ENCODE data around the gene PNPLA2.

PNPLA2 gene, protein sequence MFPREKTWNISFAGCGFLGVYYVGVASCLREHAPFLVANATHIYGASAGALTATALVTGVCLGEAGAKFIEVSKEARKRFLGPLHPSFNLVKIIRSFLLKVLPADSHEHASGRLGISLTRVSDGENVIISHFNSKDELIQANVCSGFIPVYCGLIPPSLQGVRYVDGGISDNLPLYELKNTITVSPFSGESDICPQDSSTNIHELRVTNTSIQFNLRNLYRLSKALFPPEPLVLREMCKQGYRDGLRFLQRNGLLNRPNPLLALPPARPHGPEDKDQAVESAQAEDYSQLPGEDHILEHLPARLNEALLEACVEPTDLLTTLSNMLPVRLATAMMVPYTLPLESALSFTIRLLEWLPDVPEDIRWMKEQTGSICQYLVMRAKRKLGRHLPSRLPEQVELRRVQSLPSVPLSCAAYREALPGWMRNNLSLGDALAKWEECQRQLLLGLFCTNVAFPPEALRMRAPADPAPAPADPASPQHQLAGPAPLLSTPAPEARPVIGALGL

DNA sequence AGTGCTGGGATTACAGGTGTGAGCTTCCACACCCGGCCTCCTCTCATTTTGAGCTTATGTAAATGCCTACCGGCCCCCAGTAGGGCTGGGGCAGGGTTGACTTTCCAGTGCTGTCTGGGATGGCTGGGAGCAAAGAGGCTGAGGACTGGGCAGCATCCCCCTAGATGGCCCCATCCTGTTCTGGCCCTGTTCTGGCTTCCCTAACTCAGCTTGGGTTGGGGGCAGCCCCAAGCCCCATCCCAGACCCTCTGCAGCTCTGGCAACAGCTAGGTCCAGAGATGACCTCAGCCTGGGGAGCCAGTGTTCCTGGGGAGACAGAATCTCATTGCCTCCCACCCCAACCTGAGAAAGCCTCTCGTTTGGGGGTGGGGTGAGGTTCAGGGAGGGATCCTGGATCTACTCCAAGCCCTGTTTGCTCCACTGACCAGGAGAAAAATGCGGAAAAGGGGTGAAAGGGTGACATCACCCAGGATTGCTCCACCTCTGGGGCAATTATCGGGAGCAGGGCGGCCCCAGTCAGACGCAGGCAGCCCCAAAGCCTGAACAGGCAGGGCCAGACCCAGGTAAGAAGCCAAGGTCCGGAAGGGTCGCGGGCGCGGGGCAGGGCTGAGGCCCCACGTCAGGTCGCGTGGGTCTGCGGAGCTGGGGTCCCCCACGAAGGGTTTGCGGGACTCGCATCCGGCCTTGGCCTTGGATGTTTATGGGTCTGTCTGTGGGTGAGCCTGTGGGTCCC, at the start of gene PNPLA2:
TSS of gene PNPLA2 (plus strand) at position 519 of the 733 bp plus-strand sequence. CDS start 805 bp downstream, outside the sequence.
- DNase-seq = no peak

GRCh38 chr11:769887-770641, 48.6 kb upstream of the PNPLA2 start:
- DNase-seq = no peak

DNA sequence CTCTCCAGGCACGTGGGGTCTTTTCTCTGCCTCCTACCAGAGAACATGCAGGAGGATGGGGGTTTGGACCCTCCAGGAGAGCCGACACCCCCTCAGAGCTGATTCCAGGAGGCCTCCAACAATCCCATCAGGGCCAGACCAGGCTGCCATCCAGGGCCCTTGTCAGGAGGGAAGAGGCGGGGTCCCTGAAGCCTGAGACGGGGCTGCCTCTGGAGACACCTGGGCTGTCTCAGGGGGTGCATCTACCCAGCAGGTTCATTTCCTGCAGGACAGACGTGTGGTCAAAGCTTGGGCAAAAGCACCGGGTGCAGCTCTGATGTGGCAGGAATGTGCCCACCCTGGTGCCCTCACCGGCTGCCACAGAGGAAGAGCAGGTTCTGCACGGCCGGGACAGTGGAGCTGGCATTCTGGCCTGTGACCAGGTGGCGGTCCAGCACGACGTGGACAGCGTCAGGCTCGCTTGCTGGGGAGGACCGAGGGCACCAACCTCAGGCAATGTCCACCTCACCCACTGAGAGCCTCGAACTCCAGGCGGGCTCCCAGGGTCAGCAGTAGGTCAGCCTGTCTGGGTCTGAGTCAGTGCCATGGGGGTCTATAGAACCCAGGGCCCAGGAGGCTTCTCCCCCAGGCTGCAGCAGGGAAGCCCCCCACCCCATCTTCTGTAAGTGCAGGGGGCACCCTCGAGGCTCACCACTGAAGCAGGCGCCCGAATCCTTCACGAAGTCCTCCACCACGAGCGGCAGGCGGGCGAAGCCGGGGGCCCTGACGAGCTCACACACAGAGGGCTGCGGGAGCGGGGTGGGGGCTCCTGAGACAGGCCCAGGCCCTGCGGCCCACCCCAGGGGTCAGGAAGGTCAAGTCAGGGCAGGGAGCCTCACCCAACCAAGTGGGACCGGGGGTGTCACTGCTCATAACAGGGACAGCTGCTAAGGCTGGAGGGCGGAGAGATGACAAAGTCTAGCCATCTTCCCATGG, 47.8 kb upstream of the PNPLA2 start:
- no peak for DNase-seq

GRCh38 chr11:771617-772204, 47.0 kb upstream of the PNPLA2 start:
- DNase-seq = no peak

DNA sequence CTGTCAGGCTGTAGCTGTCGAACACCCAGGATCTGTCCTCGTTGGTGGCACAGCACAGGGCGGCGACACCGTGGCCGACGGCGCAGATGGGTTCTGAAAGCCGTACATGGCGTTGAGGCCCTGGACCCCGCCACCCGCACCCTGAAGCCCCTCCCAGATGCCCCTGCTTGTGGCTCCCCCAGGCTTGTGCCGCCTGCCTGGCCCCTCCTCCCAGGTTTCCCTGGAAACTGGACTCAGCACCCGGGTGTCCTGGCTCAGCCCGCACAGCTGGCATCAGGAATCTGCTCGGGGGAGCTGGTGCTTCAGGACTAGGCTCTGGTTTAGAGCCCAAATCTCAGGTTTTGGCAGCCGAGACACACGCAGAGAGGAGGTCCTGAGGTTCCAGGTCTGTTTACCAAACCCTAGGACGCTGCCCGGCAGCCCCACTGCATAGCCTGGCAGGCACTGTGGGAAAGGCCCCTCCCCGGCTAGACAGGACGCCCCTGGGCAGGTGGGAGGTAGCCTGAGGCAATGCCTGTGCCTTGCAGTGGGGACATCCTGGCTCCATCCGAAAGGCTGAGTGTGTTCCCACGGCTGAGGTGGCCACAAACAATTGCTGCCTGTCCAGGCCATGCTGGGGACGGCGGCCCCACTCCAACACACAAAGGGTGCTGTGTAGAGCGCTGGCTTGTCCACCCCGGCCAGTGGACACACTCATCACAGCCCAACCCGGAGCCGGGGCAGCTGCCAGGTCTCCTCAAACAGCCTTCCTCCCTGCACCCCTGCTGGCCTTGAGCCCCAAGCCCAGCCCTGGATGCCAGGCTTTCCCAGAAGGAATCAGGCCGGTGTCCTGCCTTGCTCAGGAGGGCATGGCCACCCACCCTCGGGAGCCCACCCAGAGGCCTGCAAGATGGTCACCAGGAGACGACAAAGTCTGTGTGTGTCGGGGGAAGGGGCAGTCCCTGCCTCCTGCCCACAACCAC, 46.0 kb upstream of the PNPLA2 start:
- no peak for DNase-seq

DNA sequence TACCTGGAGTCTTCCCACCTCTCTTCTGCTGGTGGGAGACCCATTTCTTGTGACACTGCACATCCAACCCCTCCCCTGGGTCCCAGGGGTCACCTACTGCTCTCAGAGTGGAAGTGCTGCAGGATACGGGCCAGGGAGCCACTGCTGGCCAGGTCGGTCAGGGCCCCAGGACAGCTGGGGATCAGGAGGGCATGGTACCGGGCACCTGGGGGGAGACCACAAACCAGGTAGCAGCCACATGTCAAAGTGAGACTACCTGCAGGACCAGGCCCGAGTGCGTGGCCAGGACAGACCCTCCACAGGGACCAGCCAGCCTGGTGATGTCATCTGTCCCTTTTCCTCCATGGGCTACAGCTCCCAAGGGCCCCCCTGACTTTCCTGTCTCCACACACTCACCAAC, 45.3 kb upstream of the PNPLA2 start:
- no peak for DNase-seq

DNA sequence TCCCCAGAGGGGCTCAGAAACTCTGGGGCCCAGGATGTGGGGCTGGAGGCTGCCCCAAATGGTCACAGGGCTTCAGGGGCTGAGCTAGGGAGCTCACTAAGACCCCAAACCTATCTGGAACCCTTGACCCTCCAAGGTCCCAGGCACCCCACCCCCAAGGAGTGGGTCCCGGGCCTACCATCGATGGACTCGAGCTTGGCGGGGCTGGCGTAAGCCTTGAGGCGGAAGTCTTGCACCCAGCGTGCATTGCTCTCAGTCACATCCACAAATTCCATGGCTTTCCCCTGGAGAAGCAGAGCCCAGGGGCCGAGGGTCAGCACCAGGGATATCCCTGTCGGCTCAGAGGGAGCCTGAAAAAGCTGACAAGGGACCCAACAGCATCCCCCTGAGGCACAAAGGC, 44.9 kb upstream of the PNPLA2 start:
- no peak for DNase-seq

DNA sequence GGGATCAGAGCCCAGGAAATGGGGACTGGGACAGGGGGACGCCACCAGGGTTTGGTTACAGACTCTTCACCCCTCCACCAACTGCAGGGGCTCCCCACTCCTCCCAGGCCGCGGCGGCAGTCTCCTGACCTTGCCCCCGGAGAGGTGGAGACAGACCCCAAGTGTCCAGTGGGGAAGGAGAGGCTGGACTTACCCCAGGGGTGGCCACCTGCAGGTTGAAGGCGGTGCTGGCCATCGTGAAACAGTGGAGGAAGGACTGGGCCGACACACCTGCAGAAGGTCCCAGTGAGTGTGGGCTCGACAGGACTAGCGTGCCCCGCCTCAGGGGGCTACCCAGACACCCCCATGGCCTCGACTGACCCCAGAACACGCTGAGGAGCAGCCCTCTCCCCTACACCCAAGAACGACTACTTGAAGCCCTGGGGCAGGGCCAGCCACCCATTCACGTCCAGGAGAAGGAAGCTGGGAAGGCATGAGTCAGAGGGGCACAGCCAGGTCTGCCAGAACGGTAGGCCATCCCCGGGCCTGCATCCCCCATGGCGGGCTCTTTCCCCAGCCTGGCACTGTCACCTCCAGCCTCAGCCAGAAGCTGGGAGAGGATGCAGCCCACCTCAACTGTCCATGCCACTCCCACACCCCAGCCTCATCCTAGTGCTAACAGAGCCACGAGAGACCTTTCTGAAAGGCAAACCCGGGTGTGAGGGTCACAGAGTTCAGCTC, 43.7 kb upstream of the PNPLA2 start:
- DNase-seq = no peak

GRCh38 chr11:776263-776560, 42.5 kb upstream of the PNPLA2 start:
- no peak for DNase-seq

- no peak for DNase-seq
Measured at GRCh38 chr11:776561-777287, 42.0 kb upstream of the PNPLA2 start.

DNA sequence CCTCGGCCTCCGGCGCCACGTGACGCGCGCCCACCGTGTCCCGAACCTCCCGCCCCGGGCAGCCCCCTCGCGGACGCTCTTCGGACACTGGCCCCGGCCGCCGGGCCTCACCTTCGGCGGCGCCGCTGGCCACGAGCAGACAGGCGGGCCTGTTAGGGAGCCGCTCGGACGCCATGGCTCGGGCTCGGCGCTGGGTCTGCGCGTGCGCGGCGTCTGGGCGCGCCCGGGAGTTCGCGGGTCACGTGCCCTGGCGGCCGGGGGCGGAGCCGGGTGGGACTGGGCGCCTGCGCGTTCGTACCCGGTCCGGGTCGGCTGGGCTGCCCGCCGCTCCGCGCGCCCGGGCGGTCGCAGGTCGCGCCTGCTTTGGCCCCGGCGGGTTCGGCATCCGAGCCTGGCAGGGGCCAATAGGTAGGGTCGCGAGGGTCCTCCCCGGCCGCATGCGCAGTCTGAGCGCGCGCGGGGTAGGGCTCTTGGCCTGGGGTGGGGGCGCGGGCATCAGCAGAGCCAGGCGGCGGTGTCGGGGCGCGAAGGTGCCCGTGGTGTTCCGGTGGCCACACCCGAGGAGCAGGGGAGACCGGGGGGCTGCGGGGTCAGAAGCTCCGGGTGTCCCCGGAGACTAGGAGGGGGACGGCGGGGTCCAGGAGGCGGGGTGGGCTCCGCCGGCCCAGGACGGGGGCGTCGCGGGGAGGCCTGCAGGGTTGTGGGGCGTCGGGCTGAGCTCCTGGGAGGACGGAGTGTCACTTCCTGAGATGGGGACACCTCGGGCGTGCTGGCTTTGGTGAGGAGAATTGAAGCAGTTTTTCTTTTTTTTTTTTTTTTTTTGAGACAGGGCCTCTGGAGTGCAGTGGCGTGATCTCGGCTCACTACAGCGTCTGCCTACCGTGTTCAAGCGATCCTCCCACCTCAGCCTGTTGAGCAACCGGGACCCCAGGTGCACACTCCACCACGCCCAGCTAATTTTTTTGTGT, 41.1 kb upstream of the PNPLA2 start, which contains the start of gene GATD1:
TSS of gene GATD1 (minus strand) at position 200 of the 968 bp plus-strand sequence. CDS start at position 175, 25 bp downstream.
- DNase-seq = peak; percentile 81

GRCh38 chr11:778976-779954, 39.4 kb upstream of the PNPLA2 start:
- no peak for DNase-seq

DNA sequence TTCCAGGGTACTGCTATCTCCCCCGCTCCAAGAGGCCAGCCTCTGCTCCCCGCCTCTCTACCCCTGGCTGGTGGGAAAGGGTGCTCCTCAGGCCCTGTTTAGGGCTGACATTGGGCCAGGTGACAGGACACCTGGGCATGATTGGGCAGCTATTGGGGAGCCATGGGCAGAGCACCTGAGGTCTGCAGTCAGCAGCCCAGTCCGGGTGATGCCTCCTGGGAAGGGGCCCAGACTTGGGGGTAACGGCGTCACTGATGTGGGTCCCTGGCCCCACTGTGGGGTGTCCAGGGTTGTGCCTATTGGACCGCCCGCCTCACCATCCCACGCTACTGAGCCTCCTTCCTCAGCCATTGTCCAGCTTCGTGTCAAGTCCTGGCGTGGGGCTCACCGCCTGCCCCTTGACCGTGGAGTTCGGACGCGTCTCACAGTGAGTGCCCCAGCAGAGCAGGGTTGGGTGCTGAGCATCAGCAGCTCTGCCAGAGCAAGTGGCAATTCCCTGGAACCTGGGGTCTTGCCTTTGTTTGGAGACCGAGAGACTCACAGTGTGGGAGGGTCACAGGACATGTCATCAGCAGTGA, 38.7 kb upstream of the PNPLA2 start:
- DNase-seq = no peak

GRCh38 chr11:782264-783174, 36.2 kb upstream of the PNPLA2 start:
- no peak for DNase-seq

- DNase-seq = peak; percentile 28
Measured at GRCh38 chr11:783581-784015, 35.1 kb upstream of the PNPLA2 start.
